ENCODE data around the gene AKAP6.

Gene AKAP6

DNA sequence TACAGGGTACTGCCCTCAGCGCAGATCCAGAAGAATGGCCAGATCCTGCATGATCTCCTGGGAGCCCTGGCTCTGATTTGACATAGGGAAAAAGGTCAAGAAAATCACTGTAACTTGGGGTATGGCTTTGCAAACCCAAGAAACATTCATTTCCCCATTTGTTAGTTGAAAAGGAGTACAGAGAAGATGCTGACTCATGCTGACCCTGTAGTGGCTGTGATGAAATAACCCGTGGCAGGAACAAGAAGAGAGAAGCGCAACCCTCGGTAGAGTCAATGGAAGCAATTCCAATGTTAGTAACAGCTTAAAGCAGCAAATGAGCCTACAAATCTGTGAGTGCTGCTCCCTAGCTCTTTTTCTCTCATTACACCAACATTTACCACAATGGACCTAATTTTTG is 328.0 kb downstream of the AKAP6 start:
- Histone ChIP-seq H3K27me3 (ENCODE audit: insufficient read depth, low read length) (no peaks in the 10 kb centered on the region), H3K36me3 (ENCODE audit: insufficient read depth, low read length) (no peaks in the 10 kb centered on the region), H3K9me3 (ENCODE audit: insufficient read depth, low read depth, low read length) (no peaks in the 10 kb centered on the region), H3K4me1 (ENCODE audit: insufficient read depth, low read length) (no peaks in the 10 kb centered on the region), H3K9ac (ENCODE audit: low read depth, low read length) (no peak overlapping the region), H3K27ac (ENCODE audit: low read depth, low read length) (no peak overlapping the region; the same call in 1 of the 2 replicates), H3K4me3 (ENCODE audit: low read length) (no peak overlapping the region)
- 74% methylated on average over 4 of the region's 4 CpGs for WGBS

DNA sequence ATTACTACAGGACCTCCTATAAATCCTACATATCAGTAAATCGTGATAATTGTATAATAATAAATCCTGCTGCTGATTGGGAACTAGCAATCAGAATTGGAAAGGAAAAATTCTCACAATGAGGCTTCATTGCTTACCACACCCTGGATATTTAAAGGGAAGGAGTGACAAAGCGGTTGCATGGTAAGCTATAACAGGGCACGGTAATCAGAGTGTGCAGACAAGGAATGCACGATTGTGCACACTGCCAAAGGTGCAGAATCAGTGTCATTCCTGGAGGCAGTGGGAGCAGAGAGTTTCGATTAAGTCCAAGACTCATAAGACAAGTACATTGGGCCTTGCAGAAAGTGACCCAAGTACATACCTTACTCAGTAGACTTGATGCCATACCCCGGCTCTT is 332.1 kb downstream of the AKAP6 start:
- no peak overlapping the region for H3K9ac ChIP-seq (ENCODE audit: low read depth, low read length)
- no peak overlapping the region for H3K4me3 ChIP-seq (ENCODE audit: low read length)
- WGBS: 79% methylated on average over 5 of the region's 6 CpGs
- H3K36me3 ChIP-seq (ENCODE audit: insufficient read depth, low read length): no peaks in the 10 kb centered on the region
- no peak overlapping the region for H3K27ac ChIP-seq (ENCODE audit: low read depth, low read length)
- H3K4me1 ChIP-seq (ENCODE audit: insufficient read depth, low read length): 0 out of 2 replicates have a peak, but pooled peaks cover 9% of the 10 kb centered on the region
- no peaks in the 10 kb centered on the region for H3K9me3 ChIP-seq (ENCODE audit: insufficient read depth, low read depth, low read length)
- H3K27me3 ChIP-seq (ENCODE audit: insufficient read depth, low read length): no peaks in the 10 kb centered on the region

GRCh38 chr14:32662211-32662610 is 333.1 kb downstream of the AKAP6 start:
- Histone ChIP-seq H3K4me3 (ENCODE audit: low read length) (no peak overlapping the region), H3K27me3 (ENCODE audit: insufficient read depth, low read length) (no peaks in the 10 kb centered on the region), H3K9me3 (ENCODE audit: insufficient read depth, low read depth, low read length) (no peaks in the 10 kb centered on the region), H3K9ac (ENCODE audit: low read depth, low read length) (no peak overlapping the region), H3K27ac (ENCODE audit: low read depth, low read length) (no peak overlapping the region), H3K4me1 (ENCODE audit: insufficient read depth, low read length) (0 out of 2 replicates have a peak, but pooled peaks cover 9% of the 10 kb centered on the region), H3K36me3 (ENCODE audit: insufficient read depth, low read length) (no peaks in the 10 kb centered on the region)
- WGBS: 100% methylated on average over 1 of the region's 1 CpG

DNA sequence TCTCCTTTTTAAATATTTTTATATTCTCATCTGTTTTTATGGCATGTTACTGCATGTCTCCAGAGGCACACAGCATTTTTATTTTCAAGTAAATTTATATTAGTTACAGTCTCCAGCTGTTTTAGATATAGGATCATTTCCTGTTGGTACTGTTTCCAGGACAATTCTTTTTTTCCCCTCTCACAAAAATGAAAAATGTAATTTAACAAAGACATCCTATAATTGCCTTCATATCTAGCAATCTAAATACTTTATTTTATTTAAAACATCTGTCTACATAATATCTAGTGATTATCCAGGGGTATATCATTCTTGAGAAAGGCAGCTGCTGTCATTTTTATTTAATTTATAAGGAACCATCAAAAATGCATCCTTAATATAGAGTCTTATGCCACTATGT is 337.2 kb downstream of the AKAP6 start:
- Histone ChIP-seq H3K9me3 (ENCODE audit: insufficient read depth, low read depth, low read length) (no peaks in the 10 kb centered on the region), H3K4me3 (ENCODE audit: low read length) (no peak overlapping the region), H3K27ac (ENCODE audit: low read depth, low read length) (no peak overlapping the region), H3K36me3 (ENCODE audit: insufficient read depth, low read length) (no peaks in the 10 kb centered on the region), H3K4me1 (ENCODE audit: insufficient read depth, low read length) (0 out of 2 replicates have a peak, but pooled peaks cover 9% of the 10 kb centered on the region), H3K27me3 (ENCODE audit: insufficient read depth, low read length) (no peaks in the 10 kb centered on the region), H3K9ac (ENCODE audit: low read depth, low read length) (no peak overlapping the region)

- Histone ChIP-seq H3K4me1 (ENCODE audit: insufficient read depth, low read length) (0 out of 2 replicates have a peak, but pooled peaks cover 7% of the 10 kb centered on the region), H3K36me3 (ENCODE audit: insufficient read depth, low read length) (no peaks in the 10 kb centered on the region), H3K27me3 (ENCODE audit: insufficient read depth, low read length) (no peaks in the 10 kb centered on the region), H3K9ac (ENCODE audit: low read depth, low read length) (no peak overlapping the region), H3K9me3 (ENCODE audit: insufficient read depth, low read depth, low read length) (no peaks in the 10 kb centered on the region), H3K27ac (ENCODE audit: low read depth, low read length) (no peak overlapping the region), H3K4me3 (ENCODE audit: low read length) (no peak overlapping the region)
- 83% methylated on average over 2 of the region's 2 CpGs for whole genome bisulfite sequencing
These were observed 338.2 kb downstream of the AKAP6 start for GRCh38 chr14:32667287-32667686.

DNA sequence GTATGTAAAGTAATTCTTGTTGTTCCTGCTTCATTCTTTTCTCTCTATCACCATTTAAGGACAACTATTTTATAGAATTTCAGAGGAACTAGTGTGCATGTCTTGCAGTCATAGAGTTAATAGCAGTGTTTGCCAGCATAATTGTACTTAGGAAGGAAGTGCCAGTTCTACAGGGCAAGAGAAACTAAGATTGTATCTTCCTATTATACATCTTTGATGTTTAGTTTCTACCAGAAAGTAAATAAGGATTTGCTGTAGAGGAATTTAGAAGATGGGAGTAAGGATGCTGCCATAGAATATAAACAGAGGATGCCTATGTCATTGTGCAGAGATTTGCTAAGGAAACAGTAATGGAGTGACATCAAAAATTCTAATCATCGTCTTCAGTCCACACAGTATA is 338.7 kb downstream of the AKAP6 start:
- 89% methylated on average over 1 of the region's 1 CpG for WGBS
- no peak overlapping the region for H3K4me3 ChIP-seq (ENCODE audit: low read length)
- 0 out of 2 replicates have a peak, but pooled peaks cover 2% of the 10 kb centered on the region for H3K4me1 ChIP-seq (ENCODE audit: insufficient read depth, low read length)
- no peaks in the 10 kb centered on the region for H3K27me3 ChIP-seq (ENCODE audit: insufficient read depth, low read length)
- H3K36me3 ChIP-seq (ENCODE audit: insufficient read depth, low read length): no peaks in the 10 kb centered on the region
- no peak overlapping the region for H3K9ac ChIP-seq (ENCODE audit: low read depth, low read length)
- no peak overlapping the region for H3K27ac ChIP-seq (ENCODE audit: low read depth, low read length)
- H3K9me3 ChIP-seq (ENCODE audit: insufficient read depth, low read depth, low read length): no peaks in the 10 kb centered on the region

DNA sequence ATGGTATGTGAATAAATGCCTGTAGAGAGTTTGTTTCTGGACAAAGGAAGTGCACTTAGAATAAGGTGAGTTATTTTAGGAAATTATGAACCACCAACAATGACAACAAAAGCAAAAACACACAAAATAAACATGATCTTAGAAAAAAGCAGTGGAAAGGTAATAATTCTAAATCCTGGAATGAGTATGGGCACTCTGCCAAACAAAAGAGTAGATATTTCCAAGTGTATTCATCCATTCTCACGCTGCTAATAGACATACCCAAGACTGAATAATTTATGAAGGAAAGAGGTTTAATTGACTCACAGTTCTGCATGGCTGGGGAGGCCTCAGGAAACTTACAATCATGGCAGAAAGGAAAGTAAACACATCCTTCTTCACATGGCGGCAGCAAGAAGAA is 340.3 kb downstream of the AKAP6 start:
- no peaks in the 10 kb centered on the region for H3K4me1 ChIP-seq (ENCODE audit: insufficient read depth, low read length)
- 95% methylated on average over 1 of the region's 2 CpGs for WGBS
- H3K4me3 ChIP-seq (ENCODE audit: low read length): no peak overlapping the region

GRCh38 chr14:32675433-32675832 is 346.3 kb downstream of the AKAP6 start:
- H3K36me3 ChIP-seq (ENCODE audit: insufficient read depth, low read length): no peaks in the 10 kb centered on the region
- no peaks in the 10 kb centered on the region for H3K27me3 ChIP-seq (ENCODE audit: insufficient read depth, low read length)
- no CpG with 5 or more reads among the region's 1 CpG for WGBS
- no peak overlapping the region for H3K9ac ChIP-seq (ENCODE audit: low read depth, low read length)
- H3K9me3 ChIP-seq (ENCODE audit: insufficient read depth, low read depth, low read length): no peaks in the 10 kb centered on the region
- no peaks in the 10 kb centered on the region for H3K4me1 ChIP-seq (ENCODE audit: insufficient read depth, low read length)
- H3K27ac ChIP-seq (ENCODE audit: low read depth, low read length): no peak overlapping the region
- H3K4me3 ChIP-seq (ENCODE audit: low read length): no peak overlapping the region

More for the DNA sequence above, 340.3 kb downstream of the AKAP6 start:
- H3K27ac ChIP-seq (ENCODE audit: low read depth, low read length): no peak overlapping the region
- no peaks in the 10 kb centered on the region for H3K9me3 ChIP-seq (ENCODE audit: insufficient read depth, low read depth, low read length)
- H3K27me3 ChIP-seq (ENCODE audit: insufficient read depth, low read length): no peaks in the 10 kb centered on the region
- no peaks in the 10 kb centered on the region for H3K36me3 ChIP-seq (ENCODE audit: insufficient read depth, low read length)
- no peak overlapping the region for H3K9ac ChIP-seq (ENCODE audit: low read depth, low read length)

DNA sequence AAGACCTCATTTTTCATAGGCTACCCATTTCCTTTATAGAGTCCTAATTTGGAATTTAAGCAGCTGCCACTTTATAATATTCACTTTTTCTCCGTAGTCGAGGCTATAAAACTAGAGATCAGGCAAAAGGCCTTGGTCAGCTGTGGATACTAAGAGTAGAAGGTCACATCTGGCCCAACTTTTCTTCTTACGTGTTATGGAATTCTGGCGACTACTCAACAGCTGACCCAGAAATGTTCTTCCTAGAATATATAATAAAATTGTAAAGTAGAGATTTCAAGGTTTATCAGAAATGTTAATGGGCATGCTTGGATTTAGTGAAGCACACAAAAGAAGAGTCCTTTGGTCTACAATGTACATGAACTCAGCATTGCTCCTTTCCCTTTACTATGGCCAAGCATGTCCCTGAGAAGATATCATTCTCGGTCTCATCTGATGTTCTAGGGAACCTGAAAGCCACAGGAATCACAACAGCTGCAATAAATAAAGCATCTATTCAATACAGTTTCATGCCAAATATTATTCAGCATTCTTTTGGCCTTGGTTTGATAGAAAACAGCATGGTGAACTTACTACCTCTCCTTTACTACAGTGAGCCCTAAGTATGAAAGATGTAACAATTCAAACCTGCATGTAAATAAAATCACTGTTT is 348.2 kb downstream of the AKAP6 start:
- Histone ChIP-seq H3K4me1 (ENCODE audit: insufficient read depth, low read length) (no peaks in the 10 kb centered on the region), H3K9ac (ENCODE audit: low read depth, low read length) (no peak overlapping the region), H3K27me3 (ENCODE audit: insufficient read depth, low read length) (no peaks in the 10 kb centered on the region), H3K9me3 (ENCODE audit: insufficient read depth, low read depth, low read length) (no peaks in the 10 kb centered on the region), H3K4me3 (ENCODE audit: low read length) (no peak overlapping the region), H3K27ac (ENCODE audit: low read depth, low read length) (no peak overlapping the region), H3K36me3 (ENCODE audit: insufficient read depth, low read length) (no peaks in the 10 kb centered on the region)
- 96% methylated on average over 4 of the region's 5 CpGs for WGBS

- Histone ChIP-seq H3K27ac (ENCODE audit: low read depth, low read length) (no peak overlapping the region), H3K9me3 (ENCODE audit: insufficient read depth, low read depth, low read length) (no peaks in the 10 kb centered on the region), H3K27me3 (ENCODE audit: insufficient read depth, low read length) (no peaks in the 10 kb centered on the region), H3K36me3 (ENCODE audit: insufficient read depth, low read length) (no peaks in the 10 kb centered on the region), H3K4me3 (ENCODE audit: low read length) (no peak overlapping the region), H3K4me1 (ENCODE audit: insufficient read depth, low read length) (no peaks in the 10 kb centered on the region), H3K9ac (ENCODE audit: low read depth, low read length) (no peak overlapping the region)
- WGBS: 96% methylated on average over 3 of the region's 3 CpGs
These were observed 349.0 kb downstream of the AKAP6 start for GRCh38 chr14:32678088-32678487.

DNA sequence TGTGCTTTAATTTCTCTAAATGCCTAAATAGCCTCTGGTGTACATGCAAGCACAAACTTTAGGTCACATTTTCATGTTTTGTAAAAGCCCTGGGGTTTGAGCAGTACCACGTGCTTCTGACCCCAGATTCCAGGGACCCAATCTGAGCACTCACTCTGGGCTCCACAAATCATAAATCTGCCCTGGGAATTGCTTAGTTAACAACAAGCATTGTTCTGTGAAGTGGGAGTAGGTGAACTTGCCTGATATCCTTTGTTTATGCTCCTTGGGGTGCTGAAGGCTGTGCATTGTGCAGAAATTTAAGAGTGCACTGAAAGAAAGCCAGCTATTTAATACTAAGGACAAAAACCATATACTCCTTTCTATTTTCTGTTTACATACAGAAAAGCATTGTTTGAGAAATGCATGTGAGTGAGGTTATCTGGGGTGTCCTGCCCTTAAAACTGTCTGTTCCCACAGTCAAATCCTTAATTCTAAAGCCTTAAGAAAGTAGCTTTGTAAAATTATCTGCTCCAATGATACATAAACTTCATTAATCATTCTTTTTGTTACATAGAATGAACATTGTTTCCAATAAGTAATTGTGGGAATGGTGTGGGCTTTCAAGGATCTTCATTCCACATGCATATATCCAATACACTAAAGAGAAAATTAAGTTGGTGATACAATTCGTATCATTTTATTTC is 351.0 kb downstream of the AKAP6 start:
- H3K9ac ChIP-seq (ENCODE audit: low read depth, low read length): no peak overlapping the region
- H3K4me3 ChIP-seq (ENCODE audit: low read length): no peak overlapping the region
- H3K27ac ChIP-seq (ENCODE audit: low read depth, low read length): no peak overlapping the region
- H3K4me1 ChIP-seq (ENCODE audit: insufficient read depth, low read length): no peaks in the 10 kb centered on the region
- 54% methylated on average over 1 of the region's 2 CpGs for WGBS
- H3K36me3 ChIP-seq (ENCODE audit: insufficient read depth, low read length): no peaks in the 10 kb centered on the region
- H3K9me3 ChIP-seq (ENCODE audit: insufficient read depth, low read depth, low read length): no peaks in the 10 kb centered on the region
- H3K27me3 ChIP-seq (ENCODE audit: insufficient read depth, low read length): no peaks in the 10 kb centered on the region

Data from HUES64 (cell line).